HG03521 (cell line): ENCODE measurements around the gene STK35.
"Not testable (repeated sequence)": the region's sequence is repeated elsewhere in the genome, so short reads cannot be mapped to it uniquely, and the experiment has no call there.

Experiments
- ATAC-seq: cut with Tn5 transposase; IDR thresholded peaks from one replicate; pipeline ENCODE4 v1.9.1; 2021; ENCODE audit warnings: mild to moderate bottlenecking, moderate library complexity; ENCODE audit not compliant: unreplicated experiment

STK35 gene

GRCh38 chr20:2156224-2156623 is 54.6 kb downstream of the STK35 start:
- no peak for ATAC-seq

GRCh38 chr20:2156666-2157624 is 55.3 kb downstream of the STK35 start:
- no peak for ATAC-seq

- no peak for ATAC-seq
Observed at GRCh38 chr20:2162125-2162822, 60.6 kb downstream of the STK35 start.

- ATAC-seq, result no peak
Observed at GRCh38 chr20:2162823-2163166, 61.2 kb downstream of the STK35 start.

- ATAC-seq, result no peak
Observed at GRCh38 chr20:2163312-2163711, 61.7 kb downstream of the STK35 start.

GRCh38 chr20:2163757-2164156 is 62.1 kb downstream of the STK35 start:
- no peak for ATAC-seq

- no peak for ATAC-seq
Observed at GRCh38 chr20:2164421-2164820, 62.8 kb downstream of the STK35 start.

GRCh38 chr20:2164966-2165365 is 63.3 kb downstream of the STK35 start:
- no peak for ATAC-seq

GRCh38 chr20:2165871-2166270 is 64.2 kb downstream of the STK35 start:
- no peak for ATAC-seq

GRCh38 chr20:2167112-2167511 is 65.5 kb downstream of the STK35 start:
- no peak for ATAC-seq

- no peak for ATAC-seq
Observed at GRCh38 chr20:2168946-2169345, 67.3 kb downstream of the STK35 start.

- ATAC-seq, result no peak
Observed at GRCh38 chr20:2169456-2170088, 67.9 kb downstream of the STK35 start.

- ATAC-seq, result no peak
Observed at GRCh38 chr20:2170404-2170803, 68.8 kb downstream of the STK35 start.

GRCh38 chr20:2171266-2171790 is 69.7 kb downstream of the STK35 start:
- ATAC-seq, result no peak

- not testable (repeated sequence) for ATAC-seq
Observed at GRCh38 chr20:2171840-2172239, 70.2 kb downstream of the STK35 start.

- ATAC-seq, result no peak
Observed at GRCh38 chr20:2172305-2173175, 70.9 kb downstream of the STK35 start.

GRCh38 chr20:2173186-2173585 is 71.6 kb downstream of the STK35 start:
- no peak for ATAC-seq

GRCh38 chr20:2174067-2174466 is 72.4 kb downstream of the STK35 start:
- ATAC-seq, result no peak

- no peak for ATAC-seq
Observed at GRCh38 chr20:2176946-2177345, 75.3 kb downstream of the STK35 start.
